IMR-90 (cell line): ENCODE data around the gene SERPINB4. TPM values are rescaled to one million over a fixed set of nuclear protein-coding genes. Genes with fewer than 3 reads are reported as not detected.

Experiments
- ATAC-seq: fragments of 200-7000 bp; cut with Tn5 transposase; 2 replicates; pipeline ENCODE4 v1.9.1; 2020; ENCODE audit warnings: low read depth, mild to moderate bottlenecking, moderate library complexity
- BruUV-seq: library from RNA; stranded (reverse); fragments of 400-500 nt; replicated peaks from 2 replicates; lab custom pipeline; 2021; lab: Mats Ljungman, UMichigan
- CTCF ChIA-PET: fragments of 300-600 bp; formaldehyde crosslinking; extraction: SDS; loops from one replicate; lab custom pipeline; 2021; ENCODE audit warnings: antibody characterized with exemption; lab: Yijun Ruan, JAX
- POLR2A ChIA-PET: fragments of 300-600 bp; sonication (Branson Sonifier 250); formaldehyde crosslinking; loops from one replicate; lab custom pipeline; 2022; ENCODE audit warnings: antibody characterized with exemption; ENCODE audit not compliant: unreplicated experiment; lab: Charles Lee
- DNase-seq: peaks from one replicate; pipeline ENCODE4 v3.0.0; 2013
- H2AFZ ChIP-seq: replicated peaks from 2 replicates; pipeline ENCODE3; 2013; ENCODE audit warnings: low read length, mild to moderate bottlenecking; ENCODE audit not compliant: poor library complexity
- H2AK5ac ChIP-seq: 2 replicates; pipeline ENCODE4 v1.6.1; 2013; ENCODE audit warnings: low read depth, low read length, inconsistent platforms
- H2AK9ac ChIP-seq: replicated peaks from 2 replicates; pipeline ENCODE3; 2013; ENCODE audit warnings: mild to moderate bottlenecking, low read depth, low read length, moderate library complexity; ENCODE audit not compliant: poor library complexity
- H2BK120ac ChIP-seq: 2 replicates; pipeline ENCODE4 v1.6.1; 2013; ENCODE audit warnings: low read depth, low read length, inconsistent platforms
- H2BK15ac ChIP-seq: 3 replicates; pipeline ENCODE4 v1.6.1; 2013; ENCODE audit warnings: low read depth, low read length, inconsistent platforms
- H2BK20ac ChIP-seq: 2 replicates; pipeline ENCODE4 v1.6.1; 2013; ENCODE audit warnings: low read depth, mild to moderate bottlenecking, inconsistent platforms, low read length, moderate library complexity
- H2BK5ac ChIP-seq: 2 replicates; pipeline ENCODE4 v1.6.1; 2013; ENCODE audit warnings: mild to moderate bottlenecking, low read depth, low read length, inconsistent platforms; ENCODE audit not compliant: poor library complexity, severe bottlenecking
- H3K14ac ChIP-seq: replicated peaks from 2 replicates; pipeline ENCODE4 v1.6.1; 2013; ENCODE audit warnings: low read depth, low read length, inconsistent platforms
- H3K18ac ChIP-seq: 2 replicates; pipeline ENCODE4 v1.6.1; 2013; ENCODE audit warnings: low read depth, low read length, control low read depth
- H3K23ac ChIP-seq: 2 replicates; pipeline ENCODE4 v1.6.1; 2013; ENCODE audit warnings: low read depth, low read length, inconsistent platforms
- H3K27ac ChIP-seq: 2 replicates; pipeline ENCODE4 v1.5.1; 2013; ENCODE audit warnings: mild to moderate bottlenecking, control low read depth, low read length; ENCODE audit not compliant: insufficient read depth
- H3K27me3 ChIP-seq: 2 replicates; pipeline ENCODE4 v1.6.1; 2013; ENCODE audit warnings: low read length; ENCODE audit not compliant: control insufficient read depth, insufficient read depth
- H3K36me3 ChIP-seq: 2 replicates; pipeline ENCODE4 v1.6.1; 2013; ENCODE audit warnings: low read length, mixed read lengths; ENCODE audit not compliant: control insufficient read depth, insufficient read depth
- H3K4ac ChIP-seq: 2 replicates; pipeline ENCODE4 v1.6.1; 2013; ENCODE audit warnings: low read depth, low read length, inconsistent platforms
- H3K4me1 ChIP-seq: 2 replicates; pipeline ENCODE4 v1.6.1; 2013; ENCODE audit warnings: low read length, mixed read lengths; ENCODE audit not compliant: control insufficient read depth, insufficient read depth
- H3K4me2 ChIP-seq: 2 replicates; pipeline ENCODE4 v1.6.1; 2013; ENCODE audit warnings: low read depth, mild to moderate bottlenecking, control low read depth, low read length, moderate library complexity
- H3K4me3 ChIP-seq: 2 replicates; pipeline ENCODE4 v1.5.1; 2013; ENCODE audit warnings: low read depth, mild to moderate bottlenecking, control low read depth, low read length, moderate library complexity; ENCODE audit not compliant: insufficient read depth
- H3K56ac ChIP-seq: 2 replicates; pipeline ENCODE4 v1.6.1; 2013; ENCODE audit warnings: low read length, inconsistent platforms; ENCODE audit not compliant: insufficient read depth; ENCODE audit errors: extremely low read depth
- H3K79me1 ChIP-seq, 2 experiments: 2 replicates each; pipeline ENCODE4 v1.6.1; 2013; ENCODE audit warnings: low read length in 2 of 2, inconsistent platforms in 1 of 2, low read depth in 1 of 2
- H3K9ac ChIP-seq: 2 replicates; pipeline ENCODE4 v1.6.1; 2013; ENCODE audit warnings: low read depth, low read length, control low read depth
- H3K9me1 ChIP-seq: 2 replicates; pipeline ENCODE4 v1.6.1; 2013; ENCODE audit warnings: low read length, inconsistent platforms; ENCODE audit not compliant: insufficient read depth
- H3K9me3 ChIP-seq: 2 replicates; pipeline ENCODE4 v1.6.1; 2013; ENCODE audit warnings: low read length; ENCODE audit not compliant: control insufficient read depth, insufficient read depth
- H4K20me1 ChIP-seq: 2 replicates; pipeline ENCODE4 v1.6.1; 2013; ENCODE audit warnings: low read length, inconsistent platforms; ENCODE audit not compliant: insufficient read depth
- H4K5ac ChIP-seq: 2 replicates; pipeline ENCODE4 v1.6.1; 2013; ENCODE audit warnings: mild to moderate bottlenecking, low read depth, low read length, control low read depth
- H4K8ac ChIP-seq, 2 experiments: 2 replicates each; pipeline ENCODE4 v1.6.1; 2013; ENCODE audit warnings: low read depth in 2 of 2, low read length in 2 of 2, control low read depth in 1 of 2, inconsistent platforms in 1 of 2
- H4K91ac ChIP-seq: 2 replicates; pipeline ENCODE4 v1.6.1; 2013; ENCODE audit warnings: low read depth, low read length, inconsistent platforms; ENCODE audit not compliant: insufficient read depth
- CHD1 ChIP-seq: IDR thresholded peaks from 2 replicates; pipeline ENCODE4 v1.6.1; 2012; ENCODE audit warnings: low read depth, low read length, improper control_type of control experiment
- FOS ChIP-seq: fragments of 150-350 bp; IDR thresholded peaks from 2 replicates; pipeline ENCODE4 v1.6.1; 2016; ENCODE audit warnings: low read depth, low read length
- MAFK ChIP-seq: IDR thresholded peaks from 2 replicates; pipeline ENCODE4 v1.6.1; 2012; ENCODE audit warnings: low read depth, low read length, improper control_type of control experiment
- MAZ ChIP-seq: IDR thresholded peaks from 2 replicates; pipeline ENCODE4 v1.6.1; 2012; ENCODE audit warnings: low read depth, mild to moderate bottlenecking, low read length, improper control_type of control experiment, moderate library complexity, borderline replicate concordance
- MXI1 ChIP-seq: IDR thresholded peaks from 2 replicates; pipeline ENCODE4 v1.6.1; 2012; ENCODE audit warnings: low read depth, mild to moderate bottlenecking, low read length, moderate library complexity, borderline replicate concordance
- NFE2L2 ChIP-seq: fragments of 150-350 bp; IDR thresholded peaks from 2 replicates; pipeline ENCODE4 v1.6.1; 2016; ENCODE audit warnings: low read depth, mild to moderate bottlenecking, low read length
- POLR2A ChIP-seq: IDR thresholded peaks from 2 replicates; pipeline ENCODE4 v1.6.1; 2012; ENCODE audit warnings: mild to moderate bottlenecking, low read depth, low read length
- RCOR1 ChIP-seq: IDR thresholded peaks from 2 replicates; pipeline ENCODE4 v1.6.1; 2012; ENCODE audit warnings: mild to moderate bottlenecking, low read length, improper control_type of control experiment; ENCODE audit not compliant: insufficient replicate concordance
- RFX5 ChIP-seq: IDR thresholded peaks from 2 replicates; pipeline ENCODE4 v1.8.0; 2012; ENCODE audit warnings: low read depth, mild to moderate bottlenecking, low read length, moderate library complexity
- SMC3 ChIP-seq: fragments of 150-350 bp; IDR thresholded peaks from 2 replicates; pipeline ENCODE4 v1.6.1; 2016; ENCODE audit warnings: low read depth, mild to moderate bottlenecking, antibody characterized with exemption, low read length, moderate library complexity
- whole genome bisulfite sequencing, 2 experiments: methylation state at CpG; one replicate each; pipeline versions ENCODE4 v1.1.5 to v1.1.7; 2013; ENCODE audit warnings: missing lambda C conversion rate in 2 of 2; ENCODE audit not compliant: insufficient read length in 1 of 2; ENCODE audit errors: extremely low coverage in 2 of 2; 5-methylcytosine and 5-hydroxymethylcytosine counted together
- dilution Hi-C: fragments of 300-500 bp; cut with HindIII; formaldehyde crosslinking; loops from one replicate; pipeline ENCODE4 v1.14.3; 2018; ENCODE audit warnings: low sequenced_read_pairs; ENCODE audit not compliant: unreplicated experiment
- in situ Hi-C: fragments of 300-500 bp; cut with MboI; formaldehyde crosslinking; loops from 3 replicates; pipeline ENCODE4 v1.14.3; 2019; ENCODE audit warnings: low sequenced_read_pairs, inconsistent platforms, mixed read lengths
- intact Hi-C: fragments of 100-400 bp; cut with micrococcal nuclease; formaldehyde crosslinking; loops from 2 replicates; pipeline ENCODE4 v1.10.0; 2022
- polyA plus RNA-seq, 3 experiments: library from polyadenylated mRNA; depleted of rRNA; stranded (reverse); fragments of >200 nt; gene quantifications; 2 replicates each; pipeline ENCODE4 v1.2.3, GENCODE V29; 2012; ENCODE audit warnings: low replicate concordance in 1 of 3
- total RNA-seq: library from RNA; depleted of rRNA; stranded (reverse); fragments of >200 nt; gene quantifications from 2 replicates; pipeline ENCODE4 v1.2.3, GENCODE V29; 2012
- TF ChIP-seq, protein P1 (sequence below): conservative IDR thresholded peaks from 2 replicates; pipeline ENCODE4 v1.5.1; 2012; ENCODE audit warnings: mild to moderate bottlenecking, low read depth, low read length, improper control_type of control experiment
- TF ChIP-seq, protein P2 (sequence below): fragments of 150-350 bp; IDR thresholded peaks from 2 replicates; pipeline ENCODE4 v1.6.1; 2017; ENCODE audit warnings: mild to moderate bottlenecking, antibody characterized with exemption, low read length, low read depth

SERPINB4 gene
- total and polyA plus RNA-seq, 2 of the 4 experiments (the other 2 are of a cell fraction): not detected

DNA sequence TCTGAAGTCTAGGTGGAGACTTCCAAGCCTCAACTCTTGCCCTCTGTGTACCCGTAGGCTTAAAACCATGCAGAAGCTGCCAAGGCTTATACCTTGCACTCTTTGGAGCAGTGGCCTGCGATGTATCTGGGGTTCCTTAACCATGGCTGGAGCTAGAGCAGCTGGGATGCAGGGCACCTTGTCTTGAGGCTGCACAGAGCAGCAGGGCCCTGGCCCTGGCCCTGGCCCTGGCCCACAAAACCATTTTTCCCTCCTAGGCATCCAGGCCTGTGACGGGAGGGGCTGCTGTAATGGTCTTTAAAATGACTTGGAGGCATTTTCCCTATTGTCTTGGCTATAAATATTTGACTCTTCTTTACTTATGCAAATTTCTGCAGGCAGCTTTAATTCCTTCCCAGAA, 19.2 kb downstream of the SERPINB4 start:
- Histone ChIP-seq H3K18ac (no peak overlapping the region), H3K4ac (no peak overlapping the region), H3K4me3 (no peak overlapping the region), H2BK15ac (no peak overlapping the region), H3K27ac (no peak overlapping the region), H3K4me1 (no peaks in the 10 kb centered on the region), H3K9me1 (no peaks in the 10 kb centered on the region), H4K91ac (no peak overlapping the region), H2BK20ac (no peak overlapping the region), H4K8ac (no peak overlapping the region), H3K23ac (no peak overlapping the region), H3K14ac (no peak overlapping the region), H2BK5ac (no peak overlapping the region), H2BK120ac (no peak overlapping the region), H2AK5ac (no peak overlapping the region), H2AFZ (no peak overlapping the region), H3K27me3 (no peaks in the 10 kb centered on the region), H4K20me1 (no peaks in the 10 kb centered on the region), H2AK9ac (no peak overlapping the region), H3K56ac (no peak overlapping the region), H4K5ac (no peak overlapping the region), H3K9ac (no peak overlapping the region), H3K36me3 (no peaks in the 10 kb centered on the region), H3K9me3 (peaks cover 18% of the 10 kb centered on the region), H3K4me2 (no peak overlapping the region), H3K79me1 (no peaks in the 10 kb centered on the region)
- ChIA-PET CTCF (no interaction called here), POLR2A (no interaction called here)
- intact Hi-C loops: no loop called here
- no CpG with 5 or more reads among the region's 3 CpGs for WGBS, 2 experiments
- DNase-seq (no peak), ATAC-seq (no peak)
- dilution Hi-C loops: no loop called here
- no TSS peak for BruUV-seq
- TF ChIP-seq RCOR1: no peak
- TF ChIP-seq POLR2A: no peak
- TF ChIP-seq FOS: no peak
- TF ChIP-seq, protein P1, sequence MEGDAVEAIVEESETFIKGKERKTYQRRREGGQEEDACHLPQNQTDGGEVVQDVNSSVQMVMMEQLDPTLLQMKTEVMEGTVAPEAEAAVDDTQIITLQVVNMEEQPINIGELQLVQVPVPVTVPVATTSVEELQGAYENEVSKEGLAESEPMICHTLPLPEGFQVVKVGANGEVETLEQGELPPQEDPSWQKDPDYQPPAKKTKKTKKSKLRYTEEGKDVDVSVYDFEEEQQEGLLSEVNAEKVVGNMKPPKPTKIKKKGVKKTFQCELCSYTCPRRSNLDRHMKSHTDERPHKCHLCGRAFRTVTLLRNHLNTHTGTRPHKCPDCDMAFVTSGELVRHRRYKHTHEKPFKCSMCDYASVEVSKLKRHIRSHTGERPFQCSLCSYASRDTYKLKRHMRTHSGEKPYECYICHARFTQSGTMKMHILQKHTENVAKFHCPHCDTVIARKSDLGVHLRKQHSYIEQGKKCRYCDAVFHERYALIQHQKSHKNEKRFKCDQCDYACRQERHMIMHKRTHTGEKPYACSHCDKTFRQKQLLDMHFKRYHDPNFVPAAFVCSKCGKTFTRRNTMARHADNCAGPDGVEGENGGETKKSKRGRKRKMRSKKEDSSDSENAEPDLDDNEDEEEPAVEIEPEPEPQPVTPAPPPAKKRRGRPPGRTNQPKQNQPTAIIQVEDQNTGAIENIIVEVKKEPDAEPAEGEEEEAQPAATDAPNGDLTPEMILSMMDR: no peak
- TF ChIP-seq NFE2L2: no peak
- no peak for TF ChIP-seq RFX5
- TF ChIP-seq, protein P2, sequence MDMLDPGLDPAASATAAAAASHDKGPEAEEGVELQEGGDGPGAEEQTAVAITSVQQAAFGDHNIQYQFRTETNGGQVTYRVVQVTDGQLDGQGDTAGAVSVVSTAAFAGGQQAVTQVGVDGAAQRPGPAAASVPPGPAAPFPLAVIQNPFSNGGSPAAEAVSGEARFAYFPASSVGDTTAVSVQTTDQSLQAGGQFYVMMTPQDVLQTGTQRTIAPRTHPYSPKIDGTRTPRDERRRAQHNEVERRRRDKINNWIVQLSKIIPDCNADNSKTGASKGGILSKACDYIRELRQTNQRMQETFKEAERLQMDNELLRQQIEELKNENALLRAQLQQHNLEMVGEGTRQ: no peak
- TF ChIP-seq SMC3: no peak
- no peak for TF ChIP-seq CHD1
- TF ChIP-seq MAZ: no peak
- no peak for TF ChIP-seq MAFK
- no peak for TF ChIP-seq MXI1
- in situ Hi-C loops: no loop called here
